ENCODE data around the gene UCMA. TPM values are rescaled to one million over a fixed set of nuclear protein-coding genes. Genes with fewer than 3 reads are reported as not detected.

UCMA gene, protein sequence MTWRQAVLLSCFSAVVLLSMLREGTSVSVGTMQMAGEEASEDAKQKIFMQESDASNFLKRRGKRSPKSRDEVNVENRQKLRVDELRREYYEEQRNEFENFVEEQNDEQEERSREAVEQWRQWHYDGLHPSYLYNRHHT
- not detected in 2 replicates for total RNA-seq

DNA sequence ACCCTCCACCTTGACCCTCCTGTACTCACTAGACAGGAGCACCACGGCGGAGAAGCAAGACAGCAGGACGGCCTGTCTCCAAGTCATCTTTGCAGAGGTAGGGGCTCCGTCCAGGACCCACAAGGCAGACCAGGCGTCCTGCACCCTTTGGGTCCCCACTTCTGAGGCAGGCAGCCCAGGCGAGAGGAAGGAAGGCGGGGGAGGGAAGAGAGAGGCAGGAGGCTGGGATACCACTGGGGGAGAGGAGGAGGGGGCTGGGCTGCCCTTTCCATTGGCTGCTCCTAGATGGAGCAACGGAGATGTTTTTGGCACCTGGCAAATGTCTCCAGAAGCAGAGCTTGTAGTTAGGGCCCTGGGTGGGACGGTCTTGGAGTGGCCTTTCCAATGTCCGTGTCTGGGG, at the start of gene UCMA:
Gene UCMA (minus strand): TSS at position 203 of the 400 bp plus-strand sequence. CDS start 116 bp downstream, at position 87.

Other genes starting within 250 kb of the UCMA start
- 0.25 and 0.55 TPM in 2 replicates for gene CCDC3, start 232.7 kb downstream of the UCMA start, total RNA-seq
- 55.1 and 87.4 TPM in 2 replicates for gene OPTN, start 134.2 kb downstream of the UCMA start, total RNA-seq
- gene MCM10, start 72.8 kb downstream of the UCMA start, total RNA-seq: 5.4 and 16.0 TPM in 2 replicates
- gene PHYH, start 65.7 kb upstream of the UCMA start, total RNA-seq: 10.5 and 18.9 TPM in 2 replicates
- gene SEPHS1, start 113.9 kb upstream of the UCMA start, total RNA-seq: 22.4 and 31.5 TPM in 2 replicates